WTC11 (cell line): Measurements from ENCODE around the gene SCML2. TPM values are rescaled to one million over a fixed set of nuclear protein-coding genes. Genes with fewer than 3 reads are reported as not detected.

ENCODE experiments used
- ATAC-seq: fragments of 200-7000 bp; cut with Tn5 transposase; 2 replicates; pipeline ENCODE4 v1.10.0; 2021; ENCODE audit warnings: mild to moderate bottlenecking, moderate library complexity
- CTCF ChIA-PET: fragments of 300-600 bp; sonication (Branson Sonifier 250); formaldehyde crosslinking; loops from one replicate; lab custom pipeline; 2021; ENCODE audit warnings: antibody characterized with exemption; lab: Charles Lee
- POLR2A ChIA-PET: fragments of 350-600 bp; sonication (Branson Sonifier 250); formaldehyde crosslinking; loops from one replicate; lab custom pipeline; 2021; ENCODE audit warnings: antibody characterized with exemption; lab: Charles Lee
- DNase-seq: peaks from one replicate; pipeline ENCODE4 v3.0.0; 2021; ENCODE audit warnings: low spot score
- H3K27ac Mint-ChIP-seq: 2 replicates; pipeline ENCODE4 v1.8.0; 2021; ENCODE audit warnings: mixed read lengths
- H3K27me3 Mint-ChIP-seq: 2 replicates; pipeline ENCODE4 v1.8.0; 2021; ENCODE audit warnings: low read depth, mild to moderate bottlenecking, moderate library complexity, mixed read lengths
- H3K36me3 Mint-ChIP-seq: 2 replicates; pipeline ENCODE4 v1.8.0; 2021; ENCODE audit warnings: mixed read lengths
- H3K4me1 Mint-ChIP-seq: 2 replicates; pipeline ENCODE4 v1.8.0; 2022; ENCODE audit warnings: mixed read lengths
- H3K4me3 Mint-ChIP-seq: 2 replicates; pipeline ENCODE4 v1.8.0; 2021; ENCODE audit warnings: mild to moderate bottlenecking, moderate library complexity, mixed read lengths
- H3K9me3 Mint-ChIP-seq: 2 replicates; pipeline ENCODE4 v1.8.0; 2021; ENCODE audit warnings: mixed read lengths
- CREM ChIP-seq: sonication (generic); formaldehyde crosslinking; IDR thresholded peaks from 2 replicates; pipeline ENCODE4 v1.8.1; 2022; ENCODE audit warnings: mild to moderate bottlenecking, missing genetic modification reagents, moderate library complexity
- ELF4 ChIP-seq: sonication (generic); formaldehyde crosslinking; IDR thresholded peaks from 2 replicates; pipeline ENCODE4 v1.8.1; 2022; ENCODE audit warnings: low read depth, mild to moderate bottlenecking, moderate library complexity, missing genetic modification reagents
- ESRRA ChIP-seq: sonication (generic); formaldehyde crosslinking; IDR thresholded peaks from 2 replicates; pipeline ENCODE4 v1.8.1; 2022; ENCODE audit warnings: mild to moderate bottlenecking, missing genetic modification reagents, borderline replicate concordance
- FOXP1 ChIP-seq: sonication (generic); formaldehyde crosslinking; IDR thresholded peaks from 2 replicates; pipeline ENCODE4 v1.8.0; 2022; ENCODE audit warnings: missing genetic modification reagents, mild to moderate bottlenecking, moderate library complexity, borderline replicate concordance
- IRF2 ChIP-seq: sonication (generic); formaldehyde crosslinking; IDR thresholded peaks from 2 replicates; pipeline ENCODE4 v1.8.0; 2022; ENCODE audit warnings: low read depth, missing genetic modification reagents, borderline replicate concordance
- JAZF1 ChIP-seq: fragments of 250-450 bp; sonication (Bioruptor Pico); IDR thresholded peaks from 2 replicates; pipeline ENCODE4 v1.9.0; 2021; ENCODE audit warnings: moderate library complexity, mild to moderate bottlenecking, inconsistent platforms
- JUN ChIP-seq: sonication (generic); formaldehyde crosslinking; IDR thresholded peaks from 2 replicates; pipeline ENCODE4 v1.8.0; 2023; ENCODE audit warnings: mild to moderate bottlenecking, missing genetic modification reagents
- NFATC4 ChIP-seq: fragments of 250-450 bp; sonication (Bioruptor Pico); IDR thresholded peaks from 2 replicates; pipeline ENCODE4 v1.9.0; 2021; ENCODE audit warnings: mild to moderate bottlenecking
- NR1H2 ChIP-seq: sonication (generic); formaldehyde crosslinking; IDR thresholded peaks from 2 replicates; pipeline ENCODE4 v1.9.0; 2021; ENCODE audit warnings: mild to moderate bottlenecking, moderate library complexity, missing genetic modification reagents
- NR3C1 ChIP-seq: sonication (generic); formaldehyde crosslinking; conservative IDR thresholded peaks from 2 replicates; pipeline ENCODE4 v1.8.1; 2023; ENCODE audit warnings: low read depth, mild to moderate bottlenecking, missing genetic modification reagents
- OVOL2 ChIP-seq: fragments of 250-450 bp; sonication (Bioruptor Pico); IDR thresholded peaks from 2 replicates; pipeline ENCODE4 v1.9.0; 2021; ENCODE audit warnings: mild to moderate bottlenecking, borderline replicate concordance
- RELA ChIP-seq: sonication (generic); formaldehyde crosslinking; IDR thresholded peaks from 2 replicates; pipeline ENCODE4 v1.8.1; 2022; ENCODE audit warnings: missing genetic modification reagents, mild to moderate bottlenecking, borderline replicate concordance
- SOX15 ChIP-seq: fragments of 250-450 bp; sonication (Bioruptor Pico); IDR thresholded peaks from 2 replicates; pipeline ENCODE4 v1.9.0; 2021; ENCODE audit warnings: mild to moderate bottlenecking
- ZNF263 ChIP-seq: sonication (generic); formaldehyde crosslinking; IDR thresholded peaks from 2 replicates; pipeline ENCODE4 v1.8.1; 2022; ENCODE audit warnings: low read depth, mild to moderate bottlenecking, moderate library complexity, missing genetic modification reagents
- ZNF416 ChIP-seq: fragments of 250-450 bp; sonication (Bioruptor Pico); IDR thresholded peaks from 2 replicates; pipeline ENCODE4 v1.9.0; 2021; ENCODE audit warnings: mild to moderate bottlenecking, inconsistent platforms
- ZNF671 ChIP-seq: fragments of 250-450 bp; sonication (Bioruptor Pico); IDR thresholded peaks from 2 replicates; pipeline ENCODE4 v1.8.0; 2021; ENCODE audit warnings: mild to moderate bottlenecking
- total RNA-seq: library from RNA; stranded (reverse); gene quantifications from 3 replicates; pipeline ENCODE4 v1.2.3, GENCODE V29; 2021
- TF ChIP-seq, protein P1 (sequence below): sonication (generic); formaldehyde crosslinking; IDR thresholded peaks from 2 replicates; pipeline ENCODE4 v1.8.0; 2022; ENCODE audit warnings: mild to moderate bottlenecking, missing genetic modification reagents
- TF ChIP-seq, protein P2 (sequence below): sonication (generic); formaldehyde crosslinking; IDR thresholded peaks from 2 replicates; pipeline ENCODE4 v1.8.1; 2022; ENCODE audit warnings: mild to moderate bottlenecking, missing genetic modification reagents, moderate library complexity, borderline replicate concordance
- TF ChIP-seq, protein P3 (sequence below): fragments of 250-450 bp; sonication (Bioruptor Pico); conservative IDR thresholded peaks from 2 replicates; pipeline ENCODE4 v1.9.0; 2021; ENCODE audit warnings: mild to moderate bottlenecking
- TF ChIP-seq, protein P4 (sequence below): sonication (generic); formaldehyde crosslinking; IDR thresholded peaks from 2 replicates; pipeline ENCODE4 v1.8.0; 2022; ENCODE audit warnings: mild to moderate bottlenecking, missing genetic modification reagents
- TF ChIP-seq, protein P5 (sequence below): sonication (generic); formaldehyde crosslinking; IDR thresholded peaks from 2 replicates; pipeline ENCODE4 v1.8.1; 2023; ENCODE audit warnings: mild to moderate bottlenecking, missing genetic modification reagents, moderate library complexity

SCML2 gene
- total RNA-seq, 1 experiment from 2014 or later: 12.8 TPM

DNA sequence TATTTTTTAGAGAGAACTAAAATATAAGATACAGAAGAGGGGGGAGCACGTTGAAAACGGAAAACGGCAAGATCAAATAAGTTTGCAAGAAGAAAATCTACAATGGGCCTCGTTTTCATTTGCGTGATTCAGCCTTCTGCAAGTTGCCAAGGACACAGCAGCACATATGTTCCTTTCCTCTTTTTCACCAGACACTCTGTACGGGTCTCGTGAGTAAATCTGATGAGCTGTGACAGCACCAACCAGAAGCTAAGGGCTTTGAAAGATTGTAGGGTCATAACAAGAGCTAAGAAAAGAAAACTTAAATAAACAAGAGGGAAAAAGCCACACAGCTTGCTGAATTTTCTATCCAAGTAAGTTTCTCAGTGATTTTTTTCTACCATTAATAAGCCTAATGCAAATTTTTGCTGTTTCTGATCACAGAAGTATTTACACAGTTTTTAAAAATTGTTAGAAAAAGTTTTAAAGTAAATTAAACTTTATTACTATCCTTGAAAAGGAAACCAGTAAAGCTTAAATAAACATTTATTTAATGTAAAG, 63.4 kb downstream of the SCML2 start:
- no peak overlapping the region for H3K27ac Mint-ChIP-seq
- ATAC-seq (no peak), DNase-seq (no peak)
- H3K27me3 Mint-ChIP-seq: no peaks in the 10 kb centered on the region
- no peak overlapping the region for H3K4me3 Mint-ChIP-seq
- ChIA-PET POLR2A (no interaction called here), CTCF (no interaction called here)
- no peaks in the 10 kb centered on the region for H3K36me3 Mint-ChIP-seq
- H3K9me3 Mint-ChIP-seq: no peaks in the 10 kb centered on the region
- no peak for TF ChIP-seq ZNF416
- TF ChIP-seq FOXP1 (CRISPR knock-in tag): no peak
- TF ChIP-seq JAZF1 (CRISPR knock-in tag): no peak
- no peak for TF ChIP-seq OVOL2 (CRISPR knock-in tag)
- TF ChIP-seq, protein P1, sequence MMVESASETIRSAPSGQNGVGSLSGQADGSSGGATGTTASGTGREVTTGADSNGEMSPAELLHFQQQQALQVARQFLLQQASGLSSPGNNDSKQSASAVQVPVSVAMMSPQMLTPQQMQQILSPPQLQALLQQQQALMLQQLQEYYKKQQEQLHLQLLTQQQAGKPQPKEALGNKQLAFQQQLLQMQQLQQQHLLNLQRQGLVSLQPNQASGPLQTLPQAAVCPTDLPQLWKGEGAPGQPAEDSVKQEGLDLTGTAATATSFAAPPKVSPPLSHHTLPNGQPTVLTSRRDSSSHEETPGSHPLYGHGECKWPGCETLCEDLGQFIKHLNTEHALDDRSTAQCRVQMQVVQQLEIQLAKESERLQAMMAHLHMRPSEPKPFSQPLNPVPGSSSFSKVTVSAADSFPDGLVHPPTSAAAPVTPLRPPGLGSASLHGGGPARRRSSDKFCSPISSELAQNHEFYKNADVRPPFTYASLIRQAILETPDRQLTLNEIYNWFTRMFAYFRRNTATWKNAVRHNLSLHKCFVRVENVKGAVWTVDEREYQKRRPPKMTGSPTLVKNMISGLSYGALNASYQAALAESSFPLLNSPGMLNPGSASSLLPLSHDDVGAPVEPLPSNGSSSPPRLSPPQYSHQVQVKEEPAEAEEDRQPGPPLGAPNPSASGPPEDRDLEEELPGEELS (CRISPR knock-in tag): no peak
- TF ChIP-seq NR3C1 (CRISPR knock-in tag): no peak
- TF ChIP-seq, protein P2, sequence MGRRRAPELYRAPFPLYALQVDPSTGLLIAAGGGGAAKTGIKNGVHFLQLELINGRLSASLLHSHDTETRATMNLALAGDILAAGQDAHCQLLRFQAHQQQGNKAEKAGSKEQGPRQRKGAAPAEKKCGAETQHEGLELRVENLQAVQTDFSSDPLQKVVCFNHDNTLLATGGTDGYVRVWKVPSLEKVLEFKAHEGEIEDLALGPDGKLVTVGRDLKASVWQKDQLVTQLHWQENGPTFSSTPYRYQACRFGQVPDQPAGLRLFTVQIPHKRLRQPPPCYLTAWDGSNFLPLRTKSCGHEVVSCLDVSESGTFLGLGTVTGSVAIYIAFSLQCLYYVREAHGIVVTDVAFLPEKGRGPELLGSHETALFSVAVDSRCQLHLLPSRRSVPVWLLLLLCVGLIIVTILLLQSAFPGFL (CRISPR knock-in tag): no peak
- no peak for TF ChIP-seq IRF2 (CRISPR knock-in tag)
- TF ChIP-seq SOX15: no peak
- no peak for TF ChIP-seq ZNF263 (CRISPR knock-in tag)
- no peak for TF ChIP-seq RELA (CRISPR knock-in tag)
- TF ChIP-seq CREM (CRISPR knock-in tag): no peak
- TF ChIP-seq, protein P3, sequence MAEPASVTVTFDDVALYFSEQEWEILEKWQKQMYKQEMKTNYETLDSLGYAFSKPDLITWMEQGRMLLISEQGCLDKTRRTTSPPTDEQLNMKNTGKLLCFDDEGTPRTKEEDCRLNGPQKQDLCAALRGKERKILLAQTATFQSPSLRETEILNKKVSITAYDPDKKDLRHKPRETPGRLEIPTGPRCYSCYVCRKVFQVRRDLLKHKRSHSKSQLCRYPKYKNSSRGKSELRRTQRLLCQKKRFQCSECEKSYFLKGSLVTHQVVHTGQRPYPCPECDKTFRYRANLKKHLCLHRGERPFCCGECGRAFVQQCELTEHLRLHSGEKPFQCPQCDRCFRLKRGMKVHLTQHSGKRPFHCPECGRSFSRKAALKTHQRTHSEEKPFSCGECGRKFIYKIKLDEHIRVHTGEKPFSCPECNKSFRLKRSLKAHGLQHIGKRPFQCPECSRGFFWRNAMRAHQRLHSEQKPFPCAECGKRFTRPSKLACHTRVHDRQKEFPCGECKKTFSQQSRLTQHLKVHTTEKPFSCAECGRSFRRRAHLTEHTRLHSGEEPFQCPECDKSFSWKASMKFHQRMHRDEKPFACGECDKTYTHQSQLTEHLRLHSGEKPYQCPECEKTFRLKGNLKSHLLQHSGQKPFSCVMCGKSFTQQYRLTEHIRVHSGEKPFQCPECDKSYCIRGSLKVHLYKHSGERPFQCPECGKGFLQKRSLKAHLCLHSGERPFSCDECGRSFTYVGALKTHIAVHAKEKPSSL (CRISPR knock-in tag): no peak
- TF ChIP-seq JUN (CRISPR knock-in tag): no peak
- no peak for TF ChIP-seq NR1H2 (CRISPR knock-in tag)
- TF ChIP-seq ESRRA: no peak
- no peak for TF ChIP-seq ELF4
- TF ChIP-seq, protein P4, sequence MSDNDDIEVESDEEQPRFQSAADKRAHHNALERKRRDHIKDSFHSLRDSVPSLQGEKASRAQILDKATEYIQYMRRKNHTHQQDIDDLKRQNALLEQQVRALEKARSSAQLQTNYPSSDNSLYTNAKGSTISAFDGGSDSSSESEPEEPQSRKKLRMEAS (CRISPR knock-in tag): no peak
- TF ChIP-seq NFATC4 (CRISPR knock-in tag): no peak
- H3K4me1 Mint-ChIP-seq: peaks cover 38% of the 10 kb centered on the region

DNA sequence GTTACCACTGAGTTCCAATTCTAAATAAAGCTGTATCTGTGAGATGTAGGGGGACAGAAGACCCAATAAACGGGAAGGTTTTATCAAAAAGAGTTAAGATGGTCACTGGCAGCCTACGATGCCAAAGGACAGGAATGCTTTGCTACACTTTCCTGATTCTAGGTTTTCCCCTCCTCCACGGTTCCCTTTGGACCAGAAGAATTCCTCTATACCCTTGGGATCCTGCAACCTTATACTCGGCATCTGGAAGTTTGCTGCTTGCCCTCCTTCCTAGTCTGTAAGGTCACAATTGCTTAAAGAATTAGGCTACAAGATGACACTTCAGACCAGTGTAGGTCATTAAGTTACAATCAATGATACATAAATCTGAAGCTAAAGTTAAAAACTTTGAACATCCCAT, 64.3 kb downstream of the SCML2 start:
- no peaks in the 10 kb centered on the region for H3K27me3 Mint-ChIP-seq
- no peak overlapping the region for H3K4me3 Mint-ChIP-seq
- ATAC-seq (peak; percentile 70), DNase-seq (no peak)
- TF ChIP-seq, protein P5, sequence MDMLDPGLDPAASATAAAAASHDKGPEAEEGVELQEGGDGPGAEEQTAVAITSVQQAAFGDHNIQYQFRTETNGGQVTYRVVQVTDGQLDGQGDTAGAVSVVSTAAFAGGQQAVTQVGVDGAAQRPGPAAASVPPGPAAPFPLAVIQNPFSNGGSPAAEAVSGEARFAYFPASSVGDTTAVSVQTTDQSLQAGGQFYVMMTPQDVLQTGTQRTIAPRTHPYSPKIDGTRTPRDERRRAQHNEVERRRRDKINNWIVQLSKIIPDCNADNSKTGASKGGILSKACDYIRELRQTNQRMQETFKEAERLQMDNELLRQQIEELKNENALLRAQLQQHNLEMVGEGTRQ (CRISPR knock-in tag): no peak
- TF ChIP-seq JUN (CRISPR knock-in tag) (no peak), ZNF671 (CRISPR knock-in tag) (no peak)
- TF ChIP-seq, protein P2 (CRISPR knock-in tag): no peak
- H3K36me3 Mint-ChIP-seq: no peaks in the 10 kb centered on the region
- H3K27ac Mint-ChIP-seq: no peak overlapping the region
- peaks cover 38% of the 10 kb centered on the region for H3K4me1 Mint-ChIP-seq
- CTCF ChIA-PET: no interaction called here
- no peaks in the 10 kb centered on the region for H3K9me3 Mint-ChIP-seq
- POLR2A ChIA-PET: no interaction called here
